AG10803 (cell line): ENCODE data around the gene AREG.

Experiments
- DNase-seq: peaks from one replicate; pipeline ENCODE4 v3.0.0; 2010; ENCODE audit warnings: low read depth
- H3K4me3 ChIP-seq: 2 replicates; pipeline ENCODE4 v1.5.1; 2011; ENCODE audit warnings: mild to moderate bottlenecking, low read length, control low read depth
- TF ChIP-seq, protein P1 (sequence below): conservative IDR thresholded peaks from 2 replicates; pipeline ENCODE4 v1.5.1; 2011; ENCODE audit warnings: mild to moderate bottlenecking, low read length, control low read depth, inconsistent platforms

Gene AREG

DNA sequence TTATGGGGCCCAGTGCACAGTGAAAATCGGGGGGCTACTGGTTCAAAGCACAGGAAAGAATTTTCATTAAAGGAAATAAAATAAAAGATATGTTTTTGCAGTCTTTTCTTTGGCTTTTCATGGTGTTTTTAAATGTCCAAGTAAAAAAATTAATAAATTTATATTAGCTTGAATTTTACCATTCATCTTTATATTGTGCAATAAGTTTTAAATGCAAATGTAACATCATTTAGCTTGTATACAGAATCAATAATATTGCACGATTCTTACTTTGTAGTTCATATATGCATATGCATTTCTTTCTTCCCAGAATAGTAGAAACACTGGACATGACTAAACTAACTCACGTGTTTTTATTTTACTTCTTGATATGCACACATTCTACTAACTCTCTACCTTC, 31.0 kb downstream of the AREG start:
- TF ChIP-seq, protein P1, sequence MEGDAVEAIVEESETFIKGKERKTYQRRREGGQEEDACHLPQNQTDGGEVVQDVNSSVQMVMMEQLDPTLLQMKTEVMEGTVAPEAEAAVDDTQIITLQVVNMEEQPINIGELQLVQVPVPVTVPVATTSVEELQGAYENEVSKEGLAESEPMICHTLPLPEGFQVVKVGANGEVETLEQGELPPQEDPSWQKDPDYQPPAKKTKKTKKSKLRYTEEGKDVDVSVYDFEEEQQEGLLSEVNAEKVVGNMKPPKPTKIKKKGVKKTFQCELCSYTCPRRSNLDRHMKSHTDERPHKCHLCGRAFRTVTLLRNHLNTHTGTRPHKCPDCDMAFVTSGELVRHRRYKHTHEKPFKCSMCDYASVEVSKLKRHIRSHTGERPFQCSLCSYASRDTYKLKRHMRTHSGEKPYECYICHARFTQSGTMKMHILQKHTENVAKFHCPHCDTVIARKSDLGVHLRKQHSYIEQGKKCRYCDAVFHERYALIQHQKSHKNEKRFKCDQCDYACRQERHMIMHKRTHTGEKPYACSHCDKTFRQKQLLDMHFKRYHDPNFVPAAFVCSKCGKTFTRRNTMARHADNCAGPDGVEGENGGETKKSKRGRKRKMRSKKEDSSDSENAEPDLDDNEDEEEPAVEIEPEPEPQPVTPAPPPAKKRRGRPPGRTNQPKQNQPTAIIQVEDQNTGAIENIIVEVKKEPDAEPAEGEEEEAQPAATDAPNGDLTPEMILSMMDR: no peak
- no peak for DNase-seq
- no peak overlapping the region for H3K4me3 ChIP-seq

DNA sequence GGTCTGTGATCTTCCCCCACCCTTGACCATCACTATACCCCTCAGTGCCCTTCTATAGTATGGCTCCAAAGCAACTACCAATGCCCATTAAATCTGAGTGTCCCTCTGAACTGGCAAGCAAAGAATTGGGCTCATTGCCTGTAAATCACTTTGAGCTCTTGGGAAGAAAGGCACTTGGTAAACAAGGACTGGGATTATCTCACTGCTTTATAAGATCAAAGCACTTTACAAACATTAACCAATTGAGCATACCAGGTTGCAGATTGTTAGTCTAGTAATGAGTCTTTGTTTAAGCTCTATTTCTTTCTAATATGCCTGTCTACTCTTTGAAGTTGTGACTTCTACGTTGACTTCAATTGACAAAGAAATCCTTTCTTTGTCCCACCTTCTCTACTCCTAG, 34.1 kb downstream of the AREG start:
- DNase-seq: no peak
- TF ChIP-seq, protein P1: no peak
- H3K4me3 ChIP-seq: no peak overlapping the region

DNA sequence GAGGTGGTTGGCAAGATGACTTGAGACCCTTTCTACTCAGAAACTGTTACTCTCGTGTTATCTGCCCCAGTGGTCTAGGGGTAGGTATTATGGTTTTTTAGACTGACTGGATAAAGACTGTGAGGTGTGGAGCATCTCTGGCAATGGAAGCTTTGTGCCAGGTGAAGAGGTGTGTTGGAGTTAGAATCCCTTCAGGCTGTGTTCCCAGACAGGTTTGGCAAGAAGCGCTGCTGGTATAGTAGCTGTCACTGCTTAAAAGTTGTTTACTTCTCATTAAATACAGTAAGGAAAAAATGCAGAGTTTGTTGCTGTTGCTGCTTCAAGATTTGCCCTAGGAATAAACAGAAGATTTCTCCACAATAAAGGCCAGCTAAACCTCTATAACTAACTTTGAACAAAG, 35.3 kb downstream of the AREG start:
- H3K4me3 ChIP-seq: no peak overlapping the region
- DNase-seq: no peak
- TF ChIP-seq, protein P1: no peak

DNA sequence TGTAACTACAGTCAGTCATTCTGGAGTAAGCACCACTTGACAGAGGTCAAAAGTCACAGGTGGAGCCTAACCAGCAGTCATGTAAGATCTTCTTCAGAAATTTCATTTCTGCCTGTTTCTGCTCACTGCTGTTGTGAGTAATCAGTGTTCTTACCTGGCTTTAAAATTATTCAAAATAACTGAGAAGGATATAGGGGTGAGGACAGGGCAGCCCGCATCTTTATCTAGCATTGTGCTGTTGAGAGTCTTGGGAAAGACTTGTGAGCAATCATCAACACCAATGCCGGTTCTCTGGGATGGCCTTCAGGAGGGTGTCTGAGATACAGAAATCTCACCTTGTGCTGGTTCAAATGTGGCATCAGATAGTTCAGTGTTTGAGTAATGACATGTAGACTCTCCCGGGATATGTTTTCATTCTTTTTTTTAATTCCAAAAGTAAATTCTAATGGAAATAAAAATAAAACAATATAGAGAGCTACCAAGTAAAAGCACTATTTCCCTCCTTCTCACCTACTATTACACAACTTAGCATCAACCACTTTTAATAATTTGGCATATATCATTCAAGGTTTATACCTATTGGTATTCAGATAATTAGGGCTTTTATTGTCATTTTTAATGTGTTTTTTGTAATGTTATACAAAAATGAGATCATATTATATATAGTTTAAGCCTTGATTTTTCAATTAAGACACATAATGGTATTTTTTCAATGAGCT, 37.1 kb downstream of the AREG start:
- TF ChIP-seq, protein P1: no peak
- no peak for DNase-seq

DNA sequence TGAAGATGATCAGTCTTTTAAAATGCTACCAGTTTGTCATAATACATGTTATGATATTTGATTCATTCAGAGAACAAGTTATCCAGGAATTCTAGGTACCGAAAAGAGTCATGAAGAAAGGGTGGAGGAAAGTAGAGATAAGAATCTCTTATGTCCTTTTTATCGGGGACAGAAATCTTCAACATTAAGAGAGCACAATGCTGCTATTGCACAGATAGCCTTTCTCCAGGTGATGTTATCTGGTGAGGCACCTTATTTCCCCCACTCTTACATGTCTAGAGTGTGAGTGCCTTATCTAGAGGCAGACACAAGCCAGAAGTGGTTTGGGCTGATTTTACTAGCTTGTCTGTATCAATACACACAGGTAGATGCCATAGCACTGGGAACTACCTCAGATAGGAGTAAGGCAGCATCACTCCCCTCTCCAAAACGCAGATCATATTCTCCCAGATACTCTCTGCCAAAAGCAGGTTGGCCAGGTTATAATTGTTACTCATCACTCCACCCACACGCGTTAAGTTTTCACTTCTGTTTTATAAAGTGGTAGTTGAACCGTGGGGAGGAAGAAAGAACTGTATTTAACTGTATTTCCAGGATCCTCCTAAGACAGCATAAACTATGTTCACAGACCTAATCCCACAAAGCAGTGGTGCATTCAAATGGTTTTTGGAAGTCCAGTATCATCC, 38.4 kb downstream of the AREG start:
- TF ChIP-seq, protein P1: no peak
- no peak for DNase-seq
- H3K4me3 ChIP-seq: no peak overlapping the region

More for the DNA sequence above, 37.1 kb downstream of the AREG start:
- no peak overlapping the region for H3K4me3 ChIP-seq

DNA sequence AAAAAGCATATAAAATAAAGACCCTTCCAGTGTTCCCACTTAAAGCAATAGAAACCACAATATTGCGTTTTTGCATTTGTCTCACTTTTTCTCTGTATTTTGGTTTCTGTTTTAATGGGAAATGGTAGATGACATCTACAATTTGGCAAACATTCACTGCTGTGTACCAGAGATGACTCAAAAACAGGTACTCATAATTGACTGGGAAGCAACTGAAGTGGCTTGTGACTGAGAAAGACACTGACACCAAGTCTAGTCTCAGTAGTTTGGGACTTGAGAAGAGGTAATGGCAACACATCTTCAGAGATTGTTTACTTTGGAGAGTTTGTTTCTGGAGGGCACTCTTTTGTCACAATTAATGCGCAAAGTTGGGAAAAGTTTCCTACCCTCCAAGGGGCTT, 42.0 kb downstream of the AREG start:
- TF ChIP-seq, protein P1: no peak
- H3K4me3 ChIP-seq: no peak overlapping the region
- DNase-seq: no peak

DNA sequence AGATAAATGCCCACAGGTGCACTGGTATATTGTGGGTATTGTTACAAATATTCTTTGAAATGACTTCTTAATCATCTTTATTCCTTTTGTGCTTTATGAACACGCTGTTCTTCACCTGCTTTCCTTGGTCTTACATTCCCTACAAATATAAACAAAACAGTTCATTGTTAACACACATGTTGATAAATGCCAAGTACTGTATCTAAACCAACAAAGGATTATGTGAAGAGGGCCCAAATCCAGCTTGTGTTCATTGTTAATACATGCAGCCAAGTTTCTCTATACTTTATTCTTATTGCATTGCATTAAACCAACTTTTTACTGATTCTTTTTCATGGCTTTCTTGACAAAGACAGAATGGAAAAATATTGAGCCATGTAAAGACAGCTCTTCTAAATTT, 42.8 kb downstream of the AREG start:
- no peak for DNase-seq
- TF ChIP-seq, protein P1: no peak

More for the DNA sequence above, 42.8 kb downstream of the AREG start:
- no peak overlapping the region for H3K4me3 ChIP-seq
